GM18511 (cell line): ENCODE results near the gene DMBT1.

ENCODE experiments used
- ATAC-seq: cut with Tn5 transposase; IDR thresholded peaks from one replicate; pipeline ENCODE4 v1.9.1; 2021; ENCODE audit warnings: mild to moderate bottlenecking, moderate library complexity; ENCODE audit not compliant: unreplicated experiment

Gene DMBT1

GRCh38 chr10:122548407-122549085 is 12.0 kb upstream of the DMBT1 start:
- no peak for ATAC-seq

GRCh38 chr10:122549636-122550035 is 10.9 kb upstream of the DMBT1 start:
- ATAC-seq: no peak

DNA sequence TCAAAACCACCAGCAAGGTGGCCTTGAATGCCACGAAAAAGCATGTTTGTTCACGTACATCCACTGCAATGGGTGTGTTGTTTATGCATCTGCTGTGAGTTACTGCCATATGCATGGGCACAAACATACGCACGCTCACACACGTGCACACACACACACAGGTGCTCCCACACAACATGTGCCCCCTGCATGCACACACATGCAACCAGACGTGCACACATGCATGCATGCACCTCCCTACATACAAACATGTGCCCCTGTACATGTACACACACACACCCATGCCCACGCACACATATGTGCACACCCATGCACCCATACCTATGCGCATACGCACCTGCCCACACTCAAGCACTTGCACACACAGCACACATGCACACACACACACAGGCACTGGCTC is 10.1 kb upstream of the DMBT1 start:
- no peak for ATAC-seq

DNA sequence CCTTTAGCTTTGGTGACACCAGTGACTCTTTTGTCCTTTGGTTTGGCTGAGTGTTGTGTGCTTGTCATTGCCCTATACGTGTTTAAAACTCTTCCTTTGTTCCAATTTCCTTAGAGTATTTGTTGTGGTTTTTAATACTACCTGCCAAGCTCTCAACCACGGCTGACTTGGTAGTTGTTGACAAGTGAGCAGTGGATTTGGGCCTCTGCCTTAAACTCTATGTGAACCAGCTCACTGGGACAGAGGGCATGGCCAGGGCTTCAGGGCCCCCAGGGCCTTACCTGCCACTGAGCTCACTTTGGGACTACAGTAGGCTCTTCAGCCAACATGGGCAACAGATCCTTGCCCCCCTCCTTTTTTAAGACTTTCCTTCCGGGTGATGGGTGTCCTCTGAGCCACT is 9.6 kb upstream of the DMBT1 start:
- no peak for ATAC-seq

- ATAC-seq: no peak
Observed at GRCh38 chr10:122551450-122551849, 9.1 kb upstream of the DMBT1 start.

- ATAC-seq: no peak
Observed at GRCh38 chr10:122553341-122553740, 7.2 kb upstream of the DMBT1 start.

DNA sequence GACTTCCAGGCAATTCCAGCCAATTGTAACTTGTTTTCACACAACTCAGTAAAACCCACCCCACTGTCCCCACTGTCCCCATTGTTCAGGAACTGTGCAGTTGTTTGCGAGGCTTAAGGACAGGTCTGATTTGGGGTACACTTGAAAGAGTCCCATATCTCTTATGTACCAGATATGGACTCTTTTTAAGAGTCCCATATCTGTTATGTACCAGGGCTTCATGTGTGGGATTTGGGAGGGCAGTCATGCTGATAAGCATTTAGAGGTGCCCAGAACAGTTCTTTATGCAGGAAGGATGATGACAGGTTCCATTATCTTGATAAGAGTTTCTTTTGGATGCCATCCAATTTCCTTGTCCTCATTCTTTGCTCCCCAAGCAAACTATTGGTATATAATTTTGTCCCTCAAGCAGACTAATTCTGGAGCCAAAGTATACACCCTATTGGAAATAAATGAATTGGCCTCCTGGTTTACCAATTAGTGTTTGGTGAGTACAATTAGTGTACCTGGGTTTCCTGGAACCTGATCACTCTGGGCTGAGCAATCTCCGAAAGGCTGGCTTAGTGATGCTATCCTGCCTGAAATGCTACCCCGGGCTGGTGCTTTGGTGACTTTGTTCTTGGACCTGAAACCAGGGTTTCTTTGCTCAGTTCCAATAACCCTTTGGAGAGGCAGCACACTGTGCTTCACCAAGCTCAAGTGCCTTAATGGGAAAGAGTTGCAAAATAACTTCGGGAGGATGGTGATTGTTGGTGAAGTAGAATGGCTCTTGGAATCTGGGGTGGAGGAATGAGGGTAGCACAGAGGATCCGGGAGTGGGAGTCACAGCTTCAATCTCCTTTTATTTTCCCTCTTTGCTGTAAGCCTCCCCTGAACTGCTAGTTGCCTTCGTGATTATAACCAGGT is 6.2 kb upstream of the DMBT1 start:
- ATAC-seq: no peak

DNA sequence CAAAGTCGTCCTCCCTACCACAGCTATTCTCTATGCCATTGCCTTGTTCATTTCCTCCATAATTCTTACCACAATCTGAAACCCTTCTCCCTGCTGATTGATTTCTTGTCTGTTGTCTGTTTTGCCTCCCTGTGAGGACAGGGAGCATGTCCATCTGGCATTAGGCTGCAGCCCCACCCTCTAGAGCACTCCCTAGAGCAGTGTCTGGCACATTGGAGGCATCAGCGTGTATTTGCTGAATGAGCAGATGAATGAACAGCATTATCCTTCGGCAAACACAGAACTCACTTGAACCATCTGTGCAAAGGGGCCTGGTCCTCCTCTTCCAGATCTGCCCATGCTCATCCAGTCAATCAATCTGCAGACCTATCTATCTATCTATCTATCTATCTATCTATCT is 5.1 kb upstream of the DMBT1 start:
- ATAC-seq: no peak

- ATAC-seq: no peak
Observed at GRCh38 chr10:122557516-122557915, 3.0 kb upstream of the DMBT1 start.

DNA sequence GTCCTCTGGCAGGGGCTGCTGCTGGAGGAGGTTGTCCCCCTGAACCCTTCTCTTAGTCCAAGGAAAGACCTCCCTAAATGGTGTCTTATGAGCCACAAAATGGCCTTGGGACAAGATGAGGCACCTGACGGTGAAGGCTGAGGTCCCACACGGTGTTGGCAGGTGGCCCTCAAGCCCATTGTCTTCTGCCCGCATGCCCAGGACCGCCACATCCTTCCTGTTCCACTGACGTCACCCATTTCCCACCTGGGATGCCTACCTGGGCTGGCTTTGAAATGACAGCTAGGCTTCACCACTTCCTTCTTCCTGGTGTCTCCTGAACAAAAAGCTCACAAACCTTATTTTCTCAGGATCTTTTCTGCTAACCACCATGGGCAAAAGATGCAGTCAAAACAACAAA is 2.1 kb upstream of the DMBT1 start:
- ATAC-seq: no peak

- ATAC-seq: no peak
Observed at GRCh38 chr10:122559228-122559627, 1.3 kb upstream of the DMBT1 start.

GRCh38 chr10:122561212-122561611 is 658 bp downstream of the DMBT1 start:
- ATAC-seq: no peak

DNA sequence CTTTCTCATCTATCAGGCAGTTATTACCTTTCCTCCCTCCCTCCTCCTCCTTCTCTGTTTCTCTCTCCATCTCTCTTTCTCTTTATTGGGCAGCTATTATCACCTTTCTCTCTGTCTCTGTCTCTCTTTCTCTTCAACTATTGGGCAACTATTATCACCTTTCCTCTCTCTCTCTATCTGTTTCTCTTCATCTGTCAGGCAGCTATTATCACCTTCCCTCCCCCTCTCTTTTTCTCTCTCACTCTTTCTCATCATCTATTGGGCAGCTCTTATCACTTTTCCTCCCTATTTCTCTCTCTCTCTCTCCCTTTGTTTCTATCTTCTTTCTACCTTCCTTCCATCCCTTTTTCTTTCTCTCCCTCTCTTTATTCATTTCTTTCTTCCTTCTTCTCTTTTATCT is 1.2 kb downstream of the DMBT1 start:
- ATAC-seq: no peak

- ATAC-seq: no peak
Observed at GRCh38 chr10:122564980-122565379, 4.4 kb downstream of the DMBT1 start.

DNA sequence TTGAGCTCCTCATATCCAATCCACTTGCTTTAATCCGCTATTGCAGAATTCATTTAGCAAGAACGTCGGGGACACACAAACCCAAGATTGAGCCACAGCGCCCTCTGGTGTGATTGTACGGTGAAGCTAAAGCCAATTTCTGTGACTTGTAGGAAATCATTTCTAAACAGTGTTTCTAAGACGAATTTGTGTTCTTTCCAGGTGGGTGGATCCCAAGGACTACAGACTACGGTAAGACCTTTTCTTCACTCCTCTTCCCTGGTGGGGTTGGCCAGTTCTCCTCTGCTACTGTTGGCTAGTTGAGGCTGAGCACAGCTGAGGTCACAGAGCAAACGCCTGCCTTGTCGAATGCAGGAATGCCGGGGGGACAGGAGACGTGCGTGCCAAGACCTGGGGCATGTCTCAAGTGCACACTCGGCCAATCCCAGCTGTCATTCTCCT is 5.2 kb downstream of the DMBT1 start:
- ATAC-seq: no peak

DNA sequence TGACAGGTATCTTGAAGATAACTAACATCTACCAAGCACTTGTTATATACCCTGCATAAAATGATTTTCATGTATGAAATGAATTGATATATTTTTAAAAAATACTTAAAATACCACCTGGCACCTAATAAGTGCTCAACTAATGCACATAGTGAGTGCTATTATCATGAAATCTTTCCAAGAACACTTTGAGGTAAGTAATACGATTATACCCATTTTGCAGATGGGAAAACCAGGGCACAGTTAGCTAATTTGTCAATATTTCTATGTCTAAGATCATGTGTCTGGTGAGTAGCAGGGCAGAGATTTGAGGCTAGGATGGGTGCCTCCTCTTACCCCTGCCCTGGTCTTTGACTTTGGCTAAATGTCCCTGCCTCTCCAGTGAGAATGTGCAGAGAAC is 6.1 kb downstream of the DMBT1 start:
- no peak for ATAC-seq

DNA sequence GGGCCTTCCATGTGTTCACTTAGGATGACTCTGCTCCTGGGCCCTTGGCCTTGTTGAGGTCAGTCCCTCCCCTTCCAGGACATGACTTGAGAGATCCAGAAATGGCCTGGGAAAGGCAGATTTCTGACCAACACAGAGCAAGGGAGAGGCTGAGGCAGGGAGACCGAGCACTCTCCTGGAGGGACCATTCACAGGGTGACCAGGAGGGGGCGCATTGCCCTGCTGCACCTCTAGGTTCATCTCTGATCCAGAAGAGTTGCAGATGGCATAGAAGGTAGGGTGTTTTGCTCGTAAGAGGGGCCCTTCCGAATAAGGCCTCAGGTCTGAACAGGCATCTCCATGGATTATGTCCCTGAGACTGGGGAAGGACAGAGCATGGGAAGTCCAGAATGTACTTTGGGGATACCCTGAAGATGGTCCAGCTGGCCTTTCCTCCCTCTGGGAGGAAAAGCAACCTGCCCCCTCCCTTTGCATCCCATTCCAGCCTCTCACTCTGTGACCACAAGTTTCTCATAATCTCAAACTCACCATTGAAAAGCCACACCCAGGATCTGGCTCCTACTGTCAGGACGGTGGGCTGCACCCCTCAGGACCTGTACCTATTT is 6.6 kb downstream of the DMBT1 start:
- ATAC-seq: no peak

DNA sequence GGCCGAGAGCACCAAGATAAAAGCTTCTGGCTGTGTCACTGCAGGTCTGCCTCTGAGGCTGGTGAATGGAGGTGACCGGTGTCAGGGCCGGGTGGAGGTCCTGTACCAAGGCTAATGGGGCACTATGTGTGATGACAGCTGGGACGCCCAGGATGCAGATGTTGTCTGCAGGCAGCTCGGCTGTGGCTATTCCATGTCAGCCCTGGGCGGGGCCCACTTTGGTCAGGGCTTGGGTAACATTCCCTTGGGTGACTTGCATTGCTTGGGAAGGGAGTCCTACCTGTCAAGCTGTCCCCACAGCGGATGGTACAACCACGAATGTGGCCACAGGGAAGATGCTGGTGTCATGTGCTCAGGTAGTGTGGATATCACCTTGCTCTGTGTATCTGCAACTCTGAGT is 8.0 kb downstream of the DMBT1 start:
- ATAC-seq: no peak

DNA sequence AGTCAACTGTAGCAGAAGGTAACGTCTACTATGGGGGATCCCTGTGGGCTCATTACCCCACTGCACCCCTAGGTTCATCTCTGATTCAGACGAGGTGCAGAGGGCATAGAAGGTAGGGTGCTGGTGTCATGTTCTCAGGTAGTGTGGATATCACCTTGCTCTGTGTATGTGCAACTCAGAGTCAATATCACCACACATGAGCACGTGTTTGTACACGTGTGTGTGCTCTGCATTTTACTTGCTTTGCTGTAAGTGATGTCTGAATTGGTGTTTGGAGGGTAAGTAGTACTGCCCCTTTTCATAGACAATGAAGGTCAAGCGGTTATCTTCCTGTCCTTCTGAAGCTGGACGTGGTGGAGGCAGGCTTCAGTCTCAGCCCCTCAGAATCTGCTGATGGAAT is 10.4 kb downstream of the DMBT1 start:
- no peak for ATAC-seq

DNA sequence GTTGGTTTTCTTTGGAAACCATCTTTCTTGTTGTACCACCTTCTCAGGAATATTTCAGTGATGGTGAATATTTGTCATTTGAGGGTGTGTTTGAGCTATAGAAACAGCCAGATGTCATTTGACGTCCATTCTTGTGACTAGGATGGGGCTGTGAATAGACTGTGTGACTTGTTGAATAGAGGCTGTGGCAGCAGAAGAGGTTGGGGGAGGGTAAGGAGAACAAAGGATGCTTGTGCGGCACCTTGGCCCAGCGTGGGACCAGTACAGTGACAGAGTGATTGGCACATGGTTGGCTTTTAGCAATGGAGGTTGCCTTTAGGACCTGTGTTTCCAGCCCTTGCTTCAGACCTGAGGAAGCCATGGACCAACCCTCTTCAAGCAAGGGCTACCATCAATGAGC is 11.3 kb downstream of the DMBT1 start:
- no peak for ATAC-seq

GRCh38 chr10:122575776-122576175 is 15.2 kb downstream of the DMBT1 start:
- no peak for ATAC-seq

DNA sequence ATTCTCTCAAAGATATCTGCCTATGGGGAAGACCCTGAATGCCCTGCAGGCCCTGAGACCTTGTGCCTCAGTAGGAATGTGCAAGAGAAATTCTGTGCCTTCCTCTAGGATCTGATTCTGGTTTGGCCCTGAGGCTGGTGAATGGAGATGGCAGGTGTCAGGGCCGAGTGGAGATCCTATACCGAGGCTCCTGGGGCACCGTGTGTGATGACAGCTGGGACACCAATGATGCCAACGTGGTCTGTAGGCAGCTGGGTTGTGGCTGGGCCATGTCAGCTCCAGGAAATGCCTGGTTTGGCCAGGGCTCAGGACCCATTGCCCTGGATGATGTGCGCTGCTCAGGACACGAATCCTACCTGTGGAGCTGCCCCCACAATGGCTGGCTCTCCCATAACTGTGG is 15.7 kb downstream of the DMBT1 start:
- ATAC-seq: no peak
